Liver (tissue), 9 donors: Measurements from ENCODE around the gene UNC5B. TPM values are rescaled to one million over a fixed set of nuclear protein-coding genes. Genes with fewer than 3 reads are reported as not detected.

Source experiments
- DNase-seq: peaks from one replicate; pipeline ENCODE4 v3.0.0-alpha.2; 2017; ENCODE audit warnings: low spot score
- H3K27ac ChIP-seq, 2 donors: one replicate each; pipeline ENCODE4 v1.7.0; 2013; ENCODE audit warnings: inconsistent platforms in 2 of 2, low read length in 2 of 2, control low read depth in 1 of 2, low read depth in 1 of 2, mild to moderate bottlenecking in 1 of 2
- H3K27me3 ChIP-seq, 4 donors: one replicate each; pipeline versions ENCODE4 v1.6.1 to v1.7.0; 2013; ENCODE audit warnings: low read length in 3 of 4, inconsistent platforms in 1 of 4, mild to moderate bottlenecking in 1 of 4, moderate library complexity in 1 of 4; ENCODE audit not compliant: control insufficient read depth in 4 of 4, insufficient read depth in 4 of 4
- H3K36me3 ChIP-seq, 4 donors: one replicate each; pipeline versions ENCODE4 v1.6.1 to v1.7.0; 2013; ENCODE audit warnings: low read length in 3 of 4, mild to moderate bottlenecking in 3 of 4, low read depth in 1 of 4, moderate library complexity in 1 of 4; ENCODE audit not compliant: control insufficient read depth in 4 of 4, insufficient read depth in 3 of 4
- H3K4me1 ChIP-seq, 4 donors: one replicate each; pipeline versions ENCODE4 v1.6.1 to v1.7.0; 2013; ENCODE audit warnings: low read length in 3 of 4, mild to moderate bottlenecking in 3 of 4, moderate library complexity in 1 of 4; ENCODE audit not compliant: control insufficient read depth in 4 of 4, insufficient read depth in 4 of 4
- H3K4me3 ChIP-seq, 3 donors: one replicate each; pipeline versions ENCODE4 v1.6.1 to v1.7.0; 2013; ENCODE audit warnings: low read length in 3 of 3, control low read depth in 1 of 3, low read depth in 1 of 3, mild to moderate bottlenecking in 1 of 3
- H3K9ac ChIP-seq, 2 donors: one replicate each; pipeline ENCODE4 v1.7.0; 2013; ENCODE audit warnings: low read length in 2 of 2, mild to moderate bottlenecking in 2 of 2, moderate library complexity in 2 of 2, control low read depth in 1 of 2, low read depth in 1 of 2
- H3K9me3 ChIP-seq, 4 donors: one replicate each; pipeline versions ENCODE4 v1.6.1 to v1.7.0; 2013; ENCODE audit warnings: low read length in 3 of 4; ENCODE audit not compliant: control insufficient read depth in 4 of 4
- ATF3 ChIP-seq: IDR thresholded peaks from 2 replicates; pipeline ENCODE4 v1.6.1; 2016; ENCODE audit warnings: antibody characterized with exemption
- CTCF ChIP-seq: fragments of 150-350 bp; IDR thresholded peaks from 2 replicates; pipeline ENCODE4 v1.5.1; 2017; ENCODE audit warnings: improper control_type of control experiment, low read depth, low read length; ENCODE audit not compliant: missing input control
- EGR1 ChIP-seq, 2 donors: IDR thresholded peaks; 2 replicates each; pipeline ENCODE4 v1.6.1; 2016 to 2018; ENCODE audit warnings: antibody characterized with exemption in 2 of 2, low read depth in 2 of 2
- FOXA1 ChIP-seq: IDR thresholded peaks from 2 replicates; pipeline ENCODE4 v1.6.1; 2016; ENCODE audit warnings: antibody characterized with exemption
- FOXA2 ChIP-seq: IDR thresholded peaks from 2 replicates; pipeline ENCODE4 v1.6.1; 2016; ENCODE audit warnings: antibody characterized with exemption
- GABPA ChIP-seq, 2 donors: IDR thresholded peaks in 1 of 2; conservative IDR thresholded peaks in 1 of 2; 2 replicates each; pipeline ENCODE4 v1.6.1; 2016; ENCODE audit warnings: antibody characterized with exemption in 2 of 2, mild to moderate bottlenecking in 1 of 2, moderate library complexity in 1 of 2
- HNF4A ChIP-seq, 2 donors: conservative IDR thresholded peaks; 2 replicates each; pipeline ENCODE4 v1.6.1; 2016; ENCODE audit warnings: antibody characterized with exemption in 2 of 2, mild to moderate bottlenecking in 2 of 2
- HNF4G ChIP-seq: IDR thresholded peaks from 2 replicates; pipeline ENCODE4 v1.6.1; 2016; ENCODE audit warnings: antibody characterized with exemption
- JUND ChIP-seq, 2 donors: IDR thresholded peaks; 2 replicates each; pipeline ENCODE4 v1.6.1; 2016; ENCODE audit warnings: antibody characterized with exemption in 2 of 2
- MAX ChIP-seq: IDR thresholded peaks from 2 replicates; pipeline ENCODE4 v1.6.1; 2016; ENCODE audit warnings: antibody characterized with exemption
- NR2F2 ChIP-seq: IDR thresholded peaks from 2 replicates; pipeline ENCODE4 v1.6.1; 2016; ENCODE audit warnings: antibody characterized with exemption
- RAD21 ChIP-seq, 2 donors: IDR thresholded peaks; 2 replicates each; pipeline ENCODE4 v1.6.1; 2016; ENCODE audit warnings: antibody characterized with exemption in 2 of 2, mild to moderate bottlenecking in 2 of 2
- REST ChIP-seq: IDR thresholded peaks from 2 replicates; pipeline ENCODE4 v1.6.1; 2016; ENCODE audit warnings: antibody characterized with exemption, mild to moderate bottlenecking
- RXRA ChIP-seq, 2 donors: IDR thresholded peaks; 2 replicates each; pipeline ENCODE4 v1.6.1; 2017 to 2018; ENCODE audit warnings: antibody characterized with exemption in 2 of 2, mild to moderate bottlenecking in 1 of 2
- SP1 ChIP-seq: IDR thresholded peaks from 2 replicates; pipeline ENCODE4 v1.6.1; 2018; ENCODE audit warnings: antibody characterized with exemption, mild to moderate bottlenecking
- TAF1 ChIP-seq: conservative IDR thresholded peaks from 2 replicates; pipeline ENCODE4 v1.6.1; 2016; ENCODE audit warnings: antibody characterized with exemption, mild to moderate bottlenecking
- YY1 ChIP-seq: IDR thresholded peaks from 2 replicates; pipeline ENCODE4 v1.6.1; 2016; ENCODE audit warnings: antibody characterized with exemption, mild to moderate bottlenecking
- ZBTB33 ChIP-seq: IDR thresholded peaks from 2 replicates; pipeline ENCODE4 v1.6.1; 2016; ENCODE audit warnings: antibody characterized with exemption
- WGBS: extraction: QIAGEN DNeasy Blood & Tissue Kit; methylation state at CpG from one replicate; pipeline ENCODE4 v1.1.7; 2013; 5-methylcytosine and 5-hydroxymethylcytosine counted together
- polyA plus RNA-seq, 2 donors: library from polyadenylated mRNA; stranded (reverse) in 1 of 2; unstranded in 1 of 2; fragments of 200-250 nt in 1 of 2; fragments of >200 nt in 1 of 2; fragmentation: Nextera tagmentation in 1 of 2; extraction: Ambion mirVana in 1 of 2; gene quantifications; one replicate each; pipeline versions ENCODE4 v1.2.1 to v1.2.3, GENCODE V29; 2013 to 2015
- total RNA-seq, 2 donors: library from RNA; depleted of rRNA; stranded (reverse); fragments of >200 nt; gene quantifications; one replicate each; pipeline ENCODE4 v1.2.3, GENCODE V29; 2014
- donor health status: healthy.
- donor health status: healthy.
- donor health status: healthy.
- donor health status: healthy.
- donor health status: healthy.

The UNC5B gene
- total and polyA plus RNA-seq, 4 donors: 0.56 to 1.8 (median 1.3) TPM

- no peak overlapping the region for H3K4me3 ChIP-seq
- H3K9me3 ChIP-seq: no peaks in the 10 kb centered on the region
- TF ChIP-seq REST (no peak), RXRA (IDR thresholded peaks at IDR 0.05) (no peak), CTCF (no peak), TAF1 (no peak), MAX (no peak), HNF4G (no peak), HNF4A (conservative IDR thresholded peaks at IDR 0.05) (no peak), RAD21 (IDR thresholded peaks at IDR 0.05) (no peak), YY1 (no peak), FOXA1 (no peak), ZBTB33 (no peak), FOXA2 (no peak), NR2F2 (no peak), ATF3 (no peak), GABPA (IDR thresholded peaks at IDR 0.05 in 1 of 2, conservative IDR thresholded peaks at IDR 0.05 in 1 of 2) (no peak), JUND (IDR thresholded peaks at IDR 0.05) (no peak), SP1 (no peak), EGR1 (IDR thresholded peaks at IDR 0.05; ENCODE audit: low read depth in 2 of 2) (no peak)
- H3K4me1 ChIP-seq: peaks cover 10 to 32% (median 26%) of the 10 kb centered on the region in 4 donors
- no peaks in the 10 kb centered on the region for H3K36me3 ChIP-seq
- WGBS: 91% methylated on average over 4 of the region's 4 CpGs
- no peaks in the 10 kb centered on the region for H3K27me3 ChIP-seq
- no peak for DNase-seq
- no peak overlapping the region for H3K9ac ChIP-seq
- no peak overlapping the region for H3K27ac ChIP-seq
Observed at GRCh38 chr10:71294856-71295255, 82.5 kb downstream of the UNC5B start.
